CD4-positive, alpha-beta T cell treated with Interferon alpha-2 for 1 hour (primary cell): ENCODE results near the gene PLEKHA1.

Experiments used
- DNase-seq, 2 donors: peaks; one replicate each; pipeline ENCODE4 v3.0.0-alpha.2; 2020 to 2022

Gene PLEKHA1

GRCh38 chr10:122379537-122379936 lies 5.0 kb downstream of the PLEKHA1 start:
- DNase-seq = no peak

GRCh38 chr10:122380703-122381102 lies 6.2 kb downstream of the PLEKHA1 start:
- DNase-seq = no peak

DNA sequence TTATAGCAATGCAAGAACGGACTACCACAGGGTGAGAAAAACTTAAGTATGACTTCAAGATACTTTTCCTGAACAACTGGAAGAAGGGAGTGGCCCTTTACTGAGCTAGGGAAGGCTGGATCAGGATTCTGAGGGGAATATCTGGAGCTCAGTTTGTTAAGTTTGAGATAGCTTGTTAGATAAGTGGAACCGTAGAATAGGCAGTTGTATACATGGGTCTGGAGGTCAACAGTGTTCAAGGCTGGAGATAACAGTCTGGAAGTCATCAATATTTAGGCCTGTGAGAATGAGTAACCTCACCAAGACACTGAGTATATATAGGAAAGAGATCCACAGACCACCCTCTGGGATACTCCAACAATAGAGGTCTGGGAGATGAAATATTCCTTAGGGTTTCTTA lies 7.2 kb downstream of the PLEKHA1 start:
- DNase-seq = no peak

DNA sequence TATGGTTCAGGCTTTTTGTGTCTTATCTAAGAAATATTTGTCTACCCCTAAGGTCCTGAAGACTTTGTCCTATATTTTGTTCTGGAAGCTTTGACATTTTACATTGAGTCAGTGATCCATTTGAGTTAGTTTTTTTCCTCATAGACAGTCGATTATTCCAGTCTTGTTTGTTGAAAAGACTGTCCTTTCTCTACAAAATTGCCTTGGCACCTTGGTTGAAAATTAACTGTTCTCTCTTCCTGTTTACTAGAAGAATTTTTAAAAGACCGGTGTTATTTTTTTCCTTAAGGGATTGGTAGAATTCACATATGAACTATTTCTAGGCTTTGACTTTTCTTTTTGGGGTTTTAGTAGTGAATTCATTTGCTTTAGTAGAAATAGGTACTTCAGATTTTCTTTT lies 12.0 kb downstream of the PLEKHA1 start:
- no peak for DNase-seq

DNA sequence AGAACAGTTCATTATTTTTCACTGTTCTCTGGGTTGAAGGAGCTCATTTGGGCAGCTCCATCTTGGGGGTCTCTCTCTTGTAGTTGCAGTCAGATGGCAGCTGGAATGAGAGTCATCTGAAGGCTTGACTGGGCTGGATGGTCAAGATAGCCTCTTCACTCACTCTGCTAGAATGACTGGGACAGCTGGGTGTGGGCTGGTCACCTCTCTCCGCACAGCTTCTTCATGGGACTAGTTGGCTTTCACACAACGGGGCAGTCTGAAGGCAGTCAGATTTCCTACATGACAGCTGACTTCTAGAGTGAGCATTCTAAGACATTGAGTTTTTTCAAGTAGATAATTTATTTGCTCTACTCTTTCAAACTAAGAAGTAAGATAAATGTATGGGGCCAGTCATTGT lies 13.1 kb downstream of the PLEKHA1 start:
- no peak for DNase-seq

GRCh38 chr10:122388287-122388997 lies 13.9 kb downstream of the PLEKHA1 start:
- DNase-seq = no peak

- no peak for DNase-seq
These were observed 15.8 kb downstream of the PLEKHA1 start for GRCh38 chr10:122390271-122390670.

- DNase-seq = no peak
These were observed 16.2 kb downstream of the PLEKHA1 start for GRCh38 chr10:122390679-122391078.

- DNase-seq = no peak
These were observed 17.4 kb downstream of the PLEKHA1 start for GRCh38 chr10:122391875-122392274.

DNA sequence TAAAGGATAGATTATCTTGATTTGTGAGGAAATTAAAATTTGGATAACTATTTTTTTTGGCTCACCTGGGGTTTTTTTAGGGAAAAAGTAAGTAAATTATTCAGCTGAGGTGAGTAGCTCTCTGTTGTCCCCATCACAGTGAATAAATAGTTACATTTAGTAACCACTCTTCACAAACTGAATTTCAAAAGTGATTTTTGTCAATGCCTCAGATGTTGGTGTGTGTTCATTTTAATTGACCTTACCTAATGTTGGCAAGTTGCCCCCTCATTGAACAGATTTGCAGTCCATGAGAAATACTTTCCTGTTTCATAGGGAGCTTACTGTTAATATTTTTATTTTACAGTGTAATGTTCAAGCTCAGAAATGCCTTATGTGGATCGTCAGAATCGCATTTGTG lies 18.3 kb downstream of the PLEKHA1 start:
- DNase-seq = no peak

- DNase-seq = no peak
These were observed 18.8 kb downstream of the PLEKHA1 start for GRCh38 chr10:122393288-122393687.

GRCh38 chr10:122402548-122403131 lies 28.1 kb downstream of the PLEKHA1 start:
- DNase-seq = no peak

- no peak for DNase-seq
These were observed 30.1 kb downstream of the PLEKHA1 start for GRCh38 chr10:122404576-122404975.

DNA sequence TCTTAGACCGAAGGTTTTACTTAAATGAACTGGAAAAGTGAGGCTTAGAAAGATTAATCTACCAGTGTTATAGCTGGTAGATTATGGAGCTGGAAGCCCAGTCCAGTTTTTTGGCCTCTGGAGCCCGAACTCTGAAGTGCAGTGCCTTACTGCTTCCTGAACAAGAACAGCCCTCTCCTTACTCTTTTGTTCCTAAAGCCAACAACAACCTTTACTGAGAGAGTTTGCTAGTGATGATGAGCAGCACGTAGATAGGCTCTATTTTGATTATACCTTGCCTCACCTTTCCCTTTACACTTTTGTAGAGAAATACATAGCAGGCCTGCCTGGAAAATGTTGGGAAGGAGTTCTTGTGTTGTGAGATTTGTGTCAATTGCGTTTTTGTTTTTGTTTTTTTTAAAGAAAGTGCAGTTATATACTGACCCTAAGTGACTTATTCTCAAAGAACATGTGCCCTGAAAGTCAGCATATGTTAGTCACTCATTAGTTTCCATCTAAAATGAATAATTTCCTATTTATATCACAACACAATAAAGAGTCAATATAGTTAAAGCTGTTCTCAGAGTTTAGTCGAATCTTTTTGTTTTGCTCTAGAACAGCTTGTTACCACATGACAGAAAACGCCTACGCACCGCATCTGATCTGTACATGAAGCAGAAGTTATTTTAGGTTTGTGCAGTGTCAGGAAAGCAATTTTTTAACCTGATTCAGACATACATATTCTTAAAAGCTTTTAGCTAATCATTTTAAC lies 33.0 kb downstream of the PLEKHA1 start:
- peak in 1 of 2 donors; percentile 44 for DNase-seq

GRCh38 chr10:122413327-122413726 lies 38.8 kb downstream of the PLEKHA1 start:
- DNase-seq = no peak

DNA sequence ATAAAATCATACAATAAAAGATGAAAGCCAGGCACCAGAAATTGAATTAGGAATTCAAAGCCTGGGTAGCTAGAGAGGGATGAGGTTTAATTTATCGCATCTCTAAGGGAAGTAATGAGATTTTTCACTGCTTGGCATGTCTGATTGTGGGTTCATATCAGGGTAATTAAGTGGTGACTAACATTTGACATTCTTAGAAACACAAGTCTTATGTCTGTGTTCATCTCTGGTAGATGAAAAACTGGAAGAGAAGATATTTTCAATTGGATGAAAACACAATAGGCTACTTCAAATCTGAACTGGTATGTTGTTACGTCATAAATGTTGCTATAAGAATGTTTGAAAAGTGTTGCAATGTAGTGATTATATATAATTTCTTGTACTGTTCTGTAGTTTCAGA lies 43.2 kb downstream of the PLEKHA1 start:
- DNase-seq = no peak

- no peak for DNase-seq
These were observed 44.5 kb downstream of the PLEKHA1 start for GRCh38 chr10:122419016-122419415.

DNA sequence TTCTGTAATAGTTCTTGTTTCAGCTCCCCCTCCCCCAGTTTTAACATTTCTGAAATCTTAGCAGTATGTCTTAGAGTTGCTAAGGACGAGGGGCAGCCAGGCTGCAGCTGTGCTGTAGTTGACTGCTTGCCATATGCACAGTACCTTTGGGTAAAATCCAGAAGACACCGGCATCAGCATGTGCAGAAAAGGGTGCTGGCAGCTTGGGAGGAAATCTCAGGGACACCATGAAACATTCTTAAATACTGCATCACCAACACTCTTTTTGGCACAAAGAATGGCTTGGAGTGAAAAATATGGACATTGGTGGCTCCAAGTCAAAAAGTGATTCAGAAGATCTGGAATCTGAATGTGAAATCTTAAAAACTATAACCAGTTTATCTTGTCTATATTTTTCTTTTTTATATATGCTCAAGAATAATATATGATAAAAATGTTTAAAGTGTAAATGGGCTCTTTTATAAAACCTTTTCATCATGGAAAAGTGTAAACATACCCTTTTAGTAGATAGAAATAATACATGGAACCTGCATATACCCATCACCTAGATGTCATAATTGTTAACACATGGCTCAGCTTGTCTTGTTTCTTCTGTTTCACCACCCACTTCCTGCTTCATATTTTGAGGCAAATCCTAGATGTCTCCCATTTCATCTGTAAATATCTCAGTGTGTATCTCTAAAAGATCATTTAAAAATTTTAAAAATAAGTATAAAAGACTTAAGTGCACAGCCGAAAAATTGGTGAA lies 45.5 kb downstream of the PLEKHA1 start:
- no peak for DNase-seq

DNA sequence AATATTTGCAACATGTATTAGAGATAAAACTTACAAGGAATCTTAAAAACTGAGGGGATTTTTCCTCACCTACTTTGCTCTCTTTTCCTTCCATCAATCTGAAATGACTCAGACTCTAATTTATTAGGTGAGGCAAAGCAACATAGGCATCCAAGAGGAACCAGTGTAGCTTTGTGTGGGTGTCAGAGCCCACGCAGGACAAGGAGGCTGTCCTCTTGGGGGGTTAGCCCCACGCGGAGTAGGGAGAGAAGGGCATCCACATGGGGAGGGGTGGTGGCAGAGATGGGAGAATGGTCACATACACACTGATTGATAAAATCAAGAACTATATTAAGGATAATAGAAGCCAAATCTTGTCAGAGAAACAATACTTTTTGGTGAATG lies 46.1 kb downstream of the PLEKHA1 start:
- no peak for DNase-seq

DNA sequence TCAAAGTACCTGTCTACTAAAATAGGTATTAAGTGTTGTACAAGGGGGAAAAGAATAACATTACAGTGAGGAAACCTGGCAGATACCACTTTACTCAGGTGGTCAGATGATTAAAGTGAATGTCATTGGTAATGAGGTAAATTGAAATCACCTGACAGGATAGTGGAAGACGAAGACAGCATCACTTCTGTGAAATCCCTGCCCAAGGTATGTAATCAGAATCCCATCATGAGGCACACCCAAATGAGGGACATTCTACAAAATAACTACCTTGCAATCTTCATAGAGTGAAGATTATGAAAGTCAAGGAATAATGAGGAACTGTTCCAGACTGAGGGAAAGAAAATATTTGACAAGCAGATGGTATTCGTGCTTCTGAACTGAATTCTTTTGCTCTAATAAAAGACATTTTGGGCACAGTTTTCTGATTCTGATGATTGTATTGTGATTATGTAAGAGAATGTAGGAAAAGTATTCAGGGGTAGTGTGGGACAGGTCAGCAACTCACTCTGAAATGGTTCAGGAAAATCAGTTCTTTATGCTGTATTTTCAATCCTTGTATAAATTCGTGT lies 46.6 kb downstream of the PLEKHA1 start:
- peak; percentile 26 to 34 for DNase-seq

DNA sequence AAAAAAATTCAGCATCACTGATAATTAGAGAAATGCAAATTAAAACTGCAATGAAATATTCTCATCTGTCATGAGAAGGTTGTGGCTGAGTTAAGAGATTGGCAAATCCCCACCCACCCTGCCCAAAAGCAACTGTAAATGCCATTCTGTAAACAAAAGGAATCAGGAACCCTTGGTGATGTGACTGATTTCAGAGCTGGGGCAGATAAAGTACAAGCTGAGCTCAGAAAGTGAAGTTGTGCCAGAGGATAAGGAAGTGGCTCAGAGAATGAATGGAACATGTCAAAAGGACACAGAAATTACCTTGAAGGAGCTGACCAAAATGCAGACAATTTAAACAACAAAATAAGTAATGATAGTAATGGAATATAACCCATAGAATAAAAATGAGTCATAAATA lies 47.2 kb downstream of the PLEKHA1 start:
- no peak for DNase-seq

GRCh38 chr10:122422266-122422989 lies 47.9 kb downstream of the PLEKHA1 start:
- peak; percentile 28 to 59 for DNase-seq
